22Rv1 (cell line): ENCODE measurements around the gene PLOD2.

Experiments used
- ZFX ChIP-seq: fragments of 450-650 bp; IDR thresholded peaks from 2 replicates; pipeline ENCODE4 v1.6.1; 2017; ENCODE audit warnings: antibody characterized with exemption, borderline replicate concordance
- TF ChIP-seq, protein P1 (sequence below): fragments of 450-650 bp; IDR thresholded peaks from 2 replicates; pipeline ENCODE4 v1.5.1; 2017; ENCODE audit warnings: mild to moderate bottlenecking

DNA sequence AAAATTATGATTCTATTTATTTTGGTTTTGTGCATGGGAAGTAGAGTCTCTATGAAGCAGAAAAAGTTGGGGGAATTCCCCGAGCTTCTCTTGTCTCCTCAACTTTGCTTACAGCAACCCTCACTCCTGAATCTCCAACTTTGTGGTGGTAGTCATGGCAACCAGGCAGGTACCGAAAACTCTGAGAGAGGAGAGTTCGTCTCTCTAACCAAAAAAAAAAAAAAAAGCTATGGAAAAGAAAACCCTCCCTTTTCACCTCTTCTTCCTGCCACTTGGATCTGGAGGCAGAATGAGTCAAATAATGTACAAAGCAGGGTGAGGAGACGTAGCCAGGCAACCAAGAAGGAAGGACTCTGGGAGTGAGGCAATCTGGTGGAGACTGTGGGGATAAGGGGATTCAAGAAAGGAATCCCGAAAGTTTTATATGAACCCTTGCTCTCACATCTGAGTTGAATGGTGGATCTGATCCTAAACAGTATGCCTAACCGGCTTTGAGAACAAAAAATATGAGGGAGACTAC is 108.1 kb downstream of the PLOD2 start:
- TF ChIP-seq, protein P1, sequence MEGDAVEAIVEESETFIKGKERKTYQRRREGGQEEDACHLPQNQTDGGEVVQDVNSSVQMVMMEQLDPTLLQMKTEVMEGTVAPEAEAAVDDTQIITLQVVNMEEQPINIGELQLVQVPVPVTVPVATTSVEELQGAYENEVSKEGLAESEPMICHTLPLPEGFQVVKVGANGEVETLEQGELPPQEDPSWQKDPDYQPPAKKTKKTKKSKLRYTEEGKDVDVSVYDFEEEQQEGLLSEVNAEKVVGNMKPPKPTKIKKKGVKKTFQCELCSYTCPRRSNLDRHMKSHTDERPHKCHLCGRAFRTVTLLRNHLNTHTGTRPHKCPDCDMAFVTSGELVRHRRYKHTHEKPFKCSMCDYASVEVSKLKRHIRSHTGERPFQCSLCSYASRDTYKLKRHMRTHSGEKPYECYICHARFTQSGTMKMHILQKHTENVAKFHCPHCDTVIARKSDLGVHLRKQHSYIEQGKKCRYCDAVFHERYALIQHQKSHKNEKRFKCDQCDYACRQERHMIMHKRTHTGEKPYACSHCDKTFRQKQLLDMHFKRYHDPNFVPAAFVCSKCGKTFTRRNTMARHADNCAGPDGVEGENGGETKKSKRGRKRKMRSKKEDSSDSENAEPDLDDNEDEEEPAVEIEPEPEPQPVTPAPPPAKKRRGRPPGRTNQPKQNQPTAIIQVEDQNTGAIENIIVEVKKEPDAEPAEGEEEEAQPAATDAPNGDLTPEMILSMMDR: no peak
- no peak for TF ChIP-seq ZFX
